Measurements from ENCODE around the gene FAM135A. TPM values are rescaled to one million over a fixed set of nuclear protein-coding genes. Genes with fewer than 3 reads are reported as not detected.

The FAM135A gene
- total and polyA plus RNA-seq, 2 donors (not counting 1 experiment from before 2014, with no cell fraction given) = 3.9 to 30.6 TPM

- no peaks in the 10 kb centered on the region for H4K20me1 ChIP-seq (ENCODE audit: control insufficient read depth, insufficient read depth, low read length, poor library complexity, severe bottlenecking)
- H3K9me3 Mint-ChIP-seq (ENCODE audit: insufficient read depth) = peaks cover 6% of the 10 kb centered on the region
- no peak overlapping the region for H2AFZ ChIP-seq (ENCODE audit: insufficient read depth, low read depth, low read length, poor library complexity, severe bottlenecking)
- H3K4me1 ChIP-seq (ENCODE audit: control insufficient read depth in 2 of 2, insufficient read depth in 2 of 2, low read length in 2 of 2) = no peaks in the 10 kb centered on the region
- no peak overlapping the region for H3K9ac ChIP-seq (ENCODE audit: low read length)
- no peaks in the 10 kb centered on the region for H3K4me1 Mint-ChIP-seq
- H3K27me3 ChIP-seq (replicated peaks in 1 of 4; ENCODE audit: control extremely low read depth in 1 of 4, control insufficient read depth in 3 of 4, insufficient read depth in 4 of 4, low read length in 3 of 4) = no peaks in the 10 kb centered on the region
- ChIA-PET POLR2A (interaction anchor here (0.7 kb wide), 1 partner anchor 155 kb away, joined by 3 read pairs; no protein-coding TSS in a partner anchor), CTCF (no interaction called here)
- H3K36me3 ChIP-seq (replicated peaks in 1 of 2; ENCODE audit: control extremely low read depth in 1 of 2, control insufficient read depth in 1 of 2, extremely low read depth in 1 of 2, insufficient read depth in 2 of 2, low read length in 1 of 2) = peaks cover 10 to 21% of the 10 kb centered on the region in 2 experiments
- no peak overlapping the region for H3K4me3 Mint-ChIP-seq
- H3K27ac Mint-ChIP-seq = no peak overlapping the region
- WGBS (ENCODE audit: insufficient coverage) = no CpG with 5 or more reads among the region's 2 CpGs
- intact Hi-C loops (cut with micrococcal nuclease) = no loop called here
- no peak overlapping the region for H3K4me3 ChIP-seq (ENCODE audit: control extremely low read depth in 1 of 5, extremely low read depth in 1 of 5, insufficient read depth in 1 of 5, low read depth in 2 of 5, low read length in 4 of 5)
- TF ChIP-seq EZH2 (IDR thresholded peaks at IDR 0.05; ENCODE audit: borderline replicate concordance, insufficient read depth, low read depth, low read length, poor library complexity, severe bottlenecking) = no peak
- no peak overlapping the region for H3K27ac ChIP-seq (ENCODE audit: low read length in 2 of 2)
- DNase-seq (no peak), ATAC-seq (ENCODE audit: low read depth) (no peak)
- no peak overlapping the region for H3K4me2 ChIP-seq (replicated peaks; ENCODE audit: low read depth, low read length, poor library complexity, severe bottlenecking)
- no peaks in the 10 kb centered on the region for H3K79me2 ChIP-seq (ENCODE audit: control insufficient read depth, insufficient read depth, low read length)
- H3K27me3 Mint-ChIP-seq = no peaks in the 10 kb centered on the region
- peaks cover 8 to 12% (median 10%) of the 10 kb centered on the region in 3 donors for H3K9me3 ChIP-seq (ENCODE audit: control extremely low read depth in 1 of 3, control insufficient read depth in 2 of 3, insufficient read depth in 1 of 3, low read length in 2 of 3)
Observed at GRCh38 chr6:70506321-70506720, 93.0 kb downstream of the FAM135A start.

DNA sequence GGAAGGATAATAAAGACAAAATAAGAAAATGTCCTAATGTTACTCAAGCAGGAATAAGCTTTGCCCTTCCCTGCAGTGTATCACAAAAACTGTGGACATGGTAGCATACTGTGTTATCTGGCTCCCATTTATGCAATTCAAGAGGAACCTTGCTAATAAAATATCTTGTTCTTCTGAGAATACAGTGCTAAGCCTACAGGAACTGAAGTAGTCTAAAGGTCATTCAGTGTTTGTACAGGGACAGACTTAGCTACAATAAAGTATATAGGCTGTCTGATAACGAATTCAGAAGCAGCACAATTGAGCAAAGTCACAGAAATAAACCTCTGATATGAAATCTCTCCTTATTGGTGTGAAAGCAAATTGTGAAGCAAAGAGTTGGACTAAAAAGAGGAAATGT lies 93.9 kb downstream of the FAM135A start:
- TF ChIP-seq EZH2 (IDR thresholded peaks at IDR 0.05; ENCODE audit: borderline replicate concordance, insufficient read depth, low read depth, low read length, poor library complexity, severe bottlenecking) = no peak
- TF ChIP-seq, protein P1, sequence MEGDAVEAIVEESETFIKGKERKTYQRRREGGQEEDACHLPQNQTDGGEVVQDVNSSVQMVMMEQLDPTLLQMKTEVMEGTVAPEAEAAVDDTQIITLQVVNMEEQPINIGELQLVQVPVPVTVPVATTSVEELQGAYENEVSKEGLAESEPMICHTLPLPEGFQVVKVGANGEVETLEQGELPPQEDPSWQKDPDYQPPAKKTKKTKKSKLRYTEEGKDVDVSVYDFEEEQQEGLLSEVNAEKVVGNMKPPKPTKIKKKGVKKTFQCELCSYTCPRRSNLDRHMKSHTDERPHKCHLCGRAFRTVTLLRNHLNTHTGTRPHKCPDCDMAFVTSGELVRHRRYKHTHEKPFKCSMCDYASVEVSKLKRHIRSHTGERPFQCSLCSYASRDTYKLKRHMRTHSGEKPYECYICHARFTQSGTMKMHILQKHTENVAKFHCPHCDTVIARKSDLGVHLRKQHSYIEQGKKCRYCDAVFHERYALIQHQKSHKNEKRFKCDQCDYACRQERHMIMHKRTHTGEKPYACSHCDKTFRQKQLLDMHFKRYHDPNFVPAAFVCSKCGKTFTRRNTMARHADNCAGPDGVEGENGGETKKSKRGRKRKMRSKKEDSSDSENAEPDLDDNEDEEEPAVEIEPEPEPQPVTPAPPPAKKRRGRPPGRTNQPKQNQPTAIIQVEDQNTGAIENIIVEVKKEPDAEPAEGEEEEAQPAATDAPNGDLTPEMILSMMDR (IDR thresholded peaks at IDR 0.05) = no peak
- no peak overlapping the region for H3K27ac ChIP-seq (ENCODE audit: low read length in 2 of 2)
- Mint-ChIP-seq H3K27me3 (no peaks in the 10 kb centered on the region), H3K27ac (no peak overlapping the region), H3K9me3 (ENCODE audit: insufficient read depth) (peaks cover 6% of the 10 kb centered on the region), H3K4me3 (no peak overlapping the region), H3K4me1 (no peaks in the 10 kb centered on the region)
- H3K27me3 ChIP-seq (replicated peaks in 1 of 4; ENCODE audit: control extremely low read depth in 1 of 4, control insufficient read depth in 3 of 4, insufficient read depth in 4 of 4, low read length in 3 of 4) = no peaks in the 10 kb centered on the region
- H3K4me2 ChIP-seq (replicated peaks; ENCODE audit: low read depth, low read length, poor library complexity, severe bottlenecking) = no peak overlapping the region
- ATAC-seq (ENCODE audit: low read depth) = no peak
- intact Hi-C loops (cut with micrococcal nuclease) = no loop called here
- no peak for DNase-seq
- WGBS (ENCODE audit: insufficient coverage) = no CpG with 5 or more reads among the region's 1 CpG
- no peaks in the 10 kb centered on the region for H3K79me2 ChIP-seq (ENCODE audit: control insufficient read depth, insufficient read depth, low read length)
- ChIA-PET POLR2A (interaction anchor here (0.7 kb wide), 1 partner anchor 154 kb away, joined by 3 read pairs; no protein-coding TSS in a partner anchor), CTCF (no interaction called here)
- H2AFZ ChIP-seq (ENCODE audit: insufficient read depth, low read depth, low read length, poor library complexity, severe bottlenecking) = no peak overlapping the region
- no peaks in the 10 kb centered on the region for H4K20me1 ChIP-seq (ENCODE audit: control insufficient read depth, insufficient read depth, low read length, poor library complexity, severe bottlenecking)
- H3K9me3 ChIP-seq (ENCODE audit: control extremely low read depth in 1 of 3, control insufficient read depth in 2 of 3, insufficient read depth in 1 of 3, low read length in 2 of 3) = peaks cover 3 to 12% (median 10%) of the 10 kb centered on the region in 3 donors
- H3K9ac ChIP-seq (ENCODE audit: low read length) = no peak overlapping the region
- H3K36me3 ChIP-seq (replicated peaks in 1 of 2; ENCODE audit: control extremely low read depth in 1 of 2, control insufficient read depth in 1 of 2, extremely low read depth in 1 of 2, insufficient read depth in 2 of 2, low read length in 1 of 2) = peaks cover 10 to 21% of the 10 kb centered on the region in 2 experiments
- no peaks in the 10 kb centered on the region for H3K4me1 ChIP-seq (ENCODE audit: control insufficient read depth in 2 of 2, insufficient read depth in 2 of 2, low read length in 2 of 2)
- no peak overlapping the region for H3K4me3 ChIP-seq (ENCODE audit: control extremely low read depth in 1 of 5, extremely low read depth in 1 of 5, insufficient read depth in 1 of 5, low read depth in 2 of 5, low read length in 4 of 5)

Data from B cell (primary cell).